Keratinocyte (primary cell): Measurements from ENCODE around the gene SEC24B. TPM values are rescaled to one million over a fixed set of nuclear protein-coding genes. Genes with fewer than 3 reads are reported as not detected.

Source experiments
- DNase-seq: peaks from one replicate; pipeline ENCODE4 v3.0.0-alpha.2; 2011; ENCODE audit warnings: low read depth, missing footprints, low spot score
- FAIRE-seq: peaks from 2 replicates; lab custom pipeline; 2011; peaks lifted over from hg19 to GRCh38; lab: Jason Lieb, UNC
- H2AFZ ChIP-seq: 2 replicates; pipeline ENCODE4 v1.6.0; 2012; ENCODE audit warnings: low read length, control low read depth, inconsistent platforms; ENCODE audit not compliant: control insufficient read depth
- H3K27ac ChIP-seq: 2 replicates; pipeline ENCODE4 v1.5.1; 2011; ENCODE audit warnings: low read length; ENCODE audit not compliant: control insufficient read depth, insufficient read depth
- H3K27me3 ChIP-seq: 3 replicates; pipeline ENCODE4 v1.6.0; 2011; ENCODE audit warnings: low read length; ENCODE audit not compliant: control insufficient read depth, insufficient read depth; ENCODE audit errors: extremely low read depth
- H3K36me3 ChIP-seq, 2 experiments: 2 replicates in 1 of 2; 3 replicates in 1 of 2; pipeline ENCODE4 v1.5.1; 2011; ENCODE audit warnings: low read length in 2 of 2, mild to moderate bottlenecking in 1 of 2; ENCODE audit not compliant: control insufficient read depth in 2 of 2, insufficient read depth in 2 of 2; ENCODE audit errors: extremely low read depth in 1 of 2
- H3K4me1 ChIP-seq: 3 replicates; pipeline ENCODE4 v1.5.1; 2011; ENCODE audit warnings: low read length; ENCODE audit not compliant: control insufficient read depth, insufficient read depth; ENCODE audit errors: extremely low read depth
- H3K4me2 ChIP-seq: 3 replicates; pipeline ENCODE4 v1.6.0; 2011; ENCODE audit warnings: low read depth, low read length; ENCODE audit not compliant: control insufficient read depth, insufficient read depth; ENCODE audit errors: extremely low read depth
- H3K4me3 ChIP-seq, 3 experiments: fragments of 200-600 bp in 1 of 3; sonication (generic) in 1 of 3; 2 replicates in 2 of 3; 3 replicates in 1 of 3; pipeline ENCODE4 v1.5.1; 2011 to 2016; ENCODE audit warnings: low read length in 3 of 3, mild to moderate bottlenecking in 3 of 3, control low read depth in 2 of 3, inconsistent platforms in 1 of 3, low read depth in 1 of 3, mixed read lengths in 1 of 3, mixed run types in 1 of 3, moderate library complexity in 1 of 3; ENCODE audit not compliant: control insufficient read depth in 2 of 3, insufficient read depth in 2 of 3; ENCODE audit errors: extremely low read depth in 1 of 3
- H3K79me2 ChIP-seq: 2 replicates; pipeline ENCODE4 v1.6.0; 2012; ENCODE audit warnings: low read length; ENCODE audit not compliant: control insufficient read depth, insufficient read depth
- H3K9ac ChIP-seq: 3 replicates; pipeline ENCODE4 v1.6.0; 2011; ENCODE audit warnings: low read length; ENCODE audit not compliant: control insufficient read depth, insufficient read depth; ENCODE audit errors: extremely low read depth
- H3K9me1 ChIP-seq: 3 replicates; pipeline ENCODE4 v1.6.0; 2011; ENCODE audit warnings: low read length; ENCODE audit not compliant: control insufficient read depth, insufficient read depth; ENCODE audit errors: extremely low read depth
- H3K9me3 ChIP-seq: 2 replicates; pipeline ENCODE4 v1.5.1; 2012; ENCODE audit warnings: low read depth, low read length; ENCODE audit not compliant: control insufficient read depth
- H4K20me1 ChIP-seq: 3 replicates; pipeline ENCODE4 v1.6.0; 2011; ENCODE audit warnings: low read length; ENCODE audit not compliant: control insufficient read depth, insufficient read depth; ENCODE audit errors: extremely low read depth
- EZH2 ChIP-seq: IDR thresholded peaks from one replicate; pipeline ENCODE4 v1.6.1; 2012; ENCODE audit warnings: inconsistent platforms, mild to moderate bottlenecking, low read length, moderate library complexity
- dilution Hi-C: fragments of 300-500 bp; cut with MboI; formaldehyde crosslinking; loops from one replicate; pipeline ENCODE4 v1.7.0; 2020; ENCODE audit warnings: low sequenced_read_pairs; ENCODE audit not compliant: extremely low pct_ligation_motif_present
- polyA plus RNA-seq, 5 experiments: library from polyadenylated mRNA; depleted of rRNA in 3 of 5; stranded (reverse) in 3 of 5; stranded (forward) in 1 of 5; unstranded in 1 of 5; fragments of >200 nt; gene quantifications; 1 replicate in 1 of 5; 2 replicates in 3 of 5; 3 replicates in 1 of 5; pipeline versions ENCODE4 v1.2.1 to v1.2.3, GENCODE V29; 2011 to 2012; ENCODE audit warnings: missing spikeins in 2 of 5, low read depth in 1 of 5, low replicate concordance in 1 of 5
- TF ChIP-seq, protein P1 (sequence below), 3 experiments: IDR thresholded peaks in 1 of 3; conservative IDR thresholded peaks in 1 of 3; optimal IDR thresholded peaks in 1 of 3; 2 replicates in 2 of 3; 3 replicates in 1 of 3; pipeline versions ENCODE3 to v1.5.1; 2011; ENCODE audit warnings: low read length in 3 of 3, mild to moderate bottlenecking in 3 of 3, moderate library complexity in 2 of 3, control low read depth in 1 of 3, inconsistent platforms in 1 of 3; ENCODE audit not compliant: insufficient read depth in 2 of 3; ENCODE audit errors: extremely low read depth in 1 of 3

Gene SEC24B
- polyA plus RNA-seq, 1 donor (not counting 4 experiments of a cell fraction or from before 2014, with no cell fraction given), result 53.4 TPM

DNA sequence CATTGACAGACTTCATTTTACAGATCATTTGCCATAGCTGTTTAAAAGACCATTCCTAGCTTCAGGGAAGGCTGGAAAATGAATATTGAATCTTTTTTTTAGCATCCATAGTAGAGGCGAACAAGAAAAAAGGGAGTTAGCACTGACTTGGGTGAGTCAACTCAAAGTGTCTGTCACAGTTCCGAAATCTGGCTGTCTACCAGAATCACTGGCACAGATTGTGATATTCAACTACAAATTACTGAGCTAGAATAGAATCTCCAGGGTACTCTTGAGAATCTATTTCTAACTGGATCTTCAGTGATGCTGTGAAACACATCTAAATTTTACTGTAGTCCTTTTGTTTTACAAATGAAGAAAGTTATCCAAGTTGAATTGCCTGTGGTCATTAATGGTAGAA lies 31.5 kb downstream of the SEC24B start:
- Histone ChIP-seq H3K9me3 (no peaks in the 10 kb centered on the region), H3K4me3 (no peak overlapping the region), H3K4me2 (no peak overlapping the region), H3K27ac (no peak overlapping the region), H2AFZ (no peak overlapping the region), H3K9ac (no peak overlapping the region), H3K9me1 (no peaks in the 10 kb centered on the region), H4K20me1 (peaks cover 5% of the 10 kb centered on the region), H3K36me3 (peaks cover 10 to 20% of the 10 kb centered on the region in 2 experiments), H3K79me2 (peaks cover 94% of the 10 kb centered on the region), H3K4me1 (peaks cover 4% of the 10 kb centered on the region), H3K27me3 (no peaks in the 10 kb centered on the region)
- TF ChIP-seq, protein P1, sequence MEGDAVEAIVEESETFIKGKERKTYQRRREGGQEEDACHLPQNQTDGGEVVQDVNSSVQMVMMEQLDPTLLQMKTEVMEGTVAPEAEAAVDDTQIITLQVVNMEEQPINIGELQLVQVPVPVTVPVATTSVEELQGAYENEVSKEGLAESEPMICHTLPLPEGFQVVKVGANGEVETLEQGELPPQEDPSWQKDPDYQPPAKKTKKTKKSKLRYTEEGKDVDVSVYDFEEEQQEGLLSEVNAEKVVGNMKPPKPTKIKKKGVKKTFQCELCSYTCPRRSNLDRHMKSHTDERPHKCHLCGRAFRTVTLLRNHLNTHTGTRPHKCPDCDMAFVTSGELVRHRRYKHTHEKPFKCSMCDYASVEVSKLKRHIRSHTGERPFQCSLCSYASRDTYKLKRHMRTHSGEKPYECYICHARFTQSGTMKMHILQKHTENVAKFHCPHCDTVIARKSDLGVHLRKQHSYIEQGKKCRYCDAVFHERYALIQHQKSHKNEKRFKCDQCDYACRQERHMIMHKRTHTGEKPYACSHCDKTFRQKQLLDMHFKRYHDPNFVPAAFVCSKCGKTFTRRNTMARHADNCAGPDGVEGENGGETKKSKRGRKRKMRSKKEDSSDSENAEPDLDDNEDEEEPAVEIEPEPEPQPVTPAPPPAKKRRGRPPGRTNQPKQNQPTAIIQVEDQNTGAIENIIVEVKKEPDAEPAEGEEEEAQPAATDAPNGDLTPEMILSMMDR (optimal IDR thresholded peaks at IDR 0.05 in 1 of 3, IDR thresholded peaks at IDR 0.05 in 1 of 3, conservative IDR thresholded peaks at IDR 0.05 in 1 of 3; ENCODE audit: extremely low read depth in 1 of 3, insufficient read depth in 2 of 3, low read length in 3 of 3), result no peak
- TF ChIP-seq EZH2, result no peak
- FAIRE-seq (no peak), DNase-seq (no peak)
- dilution Hi-C loops, result no loop called here

DNA sequence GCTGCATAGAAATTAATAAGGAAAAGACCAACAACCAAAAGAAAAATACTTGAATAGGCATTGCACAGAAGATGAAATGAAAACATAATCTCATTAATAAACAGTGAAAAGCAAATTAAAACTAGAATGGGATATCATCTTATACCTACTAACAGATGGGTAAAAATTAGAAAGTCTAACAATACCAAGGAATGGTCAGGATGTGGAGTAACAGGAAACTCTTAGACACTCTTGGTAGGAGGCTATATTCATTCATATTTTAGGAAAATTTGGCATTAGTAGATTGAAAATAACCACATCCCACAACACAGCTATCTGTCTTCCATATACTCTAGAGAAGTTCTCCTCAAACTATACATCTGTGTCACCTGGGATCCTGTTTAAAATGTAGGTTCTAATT lies 36.3 kb downstream of the SEC24B start:
- TF ChIP-seq, protein P1 (optimal IDR thresholded peaks at IDR 0.05 in 1 of 3, IDR thresholded peaks at IDR 0.05 in 1 of 3, conservative IDR thresholded peaks at IDR 0.05 in 1 of 3; ENCODE audit: extremely low read depth in 1 of 3, insufficient read depth in 2 of 3, low read length in 3 of 3), result no peak
- TF ChIP-seq EZH2, result no peak
- Histone ChIP-seq H3K4me2 (no peak overlapping the region), H3K4me1 (peaks cover 16% of the 10 kb centered on the region), H3K9me3 (no peaks in the 10 kb centered on the region), H2AFZ (no peak overlapping the region), H3K27me3 (no peaks in the 10 kb centered on the region), H3K9me1 (no peaks in the 10 kb centered on the region), H3K79me2 (peaks cover 90% of the 10 kb centered on the region), H3K36me3 (peaks cover 2 to 10% of the 10 kb centered on the region in 2 experiments), H3K4me3 (no peak overlapping the region), H3K9ac (no peak overlapping the region), H4K20me1 (peaks cover 7% of the 10 kb centered on the region), H3K27ac (no peak overlapping the region)
- FAIRE-seq (no peak), DNase-seq (no peak)
- dilution Hi-C loops, result no loop called here
